ENCODE data around the gene SPAG17. TPM values are rescaled to one million over a fixed set of nuclear protein-coding genes. Genes with fewer than 3 reads are reported as not detected.

Gene SPAG17
- total RNA-seq, 1 donor from 2014 or later = 1.9 TPM

GRCh38 chr1:118159569-118159968, 25.5 kb downstream of the SPAG17 start:
- no peaks in the 10 kb centered on the region for H3K79me2 ChIP-seq (ENCODE audit: insufficient read depth, low read length)
- no peak overlapping the region for H3K27ac ChIP-seq (ENCODE audit: low read depth, low read length)
- no peak overlapping the region for H3K9ac ChIP-seq (ENCODE audit: low read length)
- no peak overlapping the region for H2AFZ ChIP-seq (ENCODE audit: low read depth, low read length)
- FAIRE-seq = peak; percentile 43
- H3K36me3 ChIP-seq (ENCODE audit: insufficient read depth, low read length) = no peaks in the 10 kb centered on the region
- no peak for DNase-seq (ENCODE audit: low read depth)
- H3K4me1 ChIP-seq (ENCODE audit: insufficient read depth, low read length) = peaks cover 5% of the 10 kb centered on the region
- H3K27me3 Mint-ChIP-seq (ENCODE audit: low read depth, unreplicated experiment) = peaks cover 2% of the 10 kb centered on the region
- H3K9me3 ChIP-seq (ENCODE audit: insufficient read depth, low read depth, low read length) = no peaks in the 10 kb centered on the region
- no peaks in the 10 kb centered on the region for H4K20me1 ChIP-seq (ENCODE audit: insufficient read depth, low read length)
- no peak for TF ChIP-seq CTCF (IDR thresholded peaks at IDR 0.05; ENCODE audit: insufficient read depth, low read depth, low read length)
- no peak for TF ChIP-seq EZH2 (IDR thresholded peaks at IDR 0.05; ENCODE audit: insufficient read depth, low read length)
- H3K27ac Mint-ChIP-seq (ENCODE audit: unreplicated experiment) = no peak overlapping the region
- no peaks in the 10 kb centered on the region for H3K9me3 Mint-ChIP-seq (ENCODE audit: unreplicated experiment)
- H3K4me2 ChIP-seq (ENCODE audit: low read length) = no peak overlapping the region
- H3K4me3 Mint-ChIP-seq (ENCODE audit: unreplicated experiment) = no peak overlapping the region
- H3K36me3 Mint-ChIP-seq (ENCODE audit: low read depth, unreplicated experiment) = no peaks in the 10 kb centered on the region
- H3K4me1 Mint-ChIP-seq (ENCODE audit: low read depth, unreplicated experiment) = peaks cover 14% of the 10 kb centered on the region
- H3K4me3 ChIP-seq (ENCODE audit: insufficient read depth, low read depth, low read length) = no peak overlapping the region
- no peaks in the 10 kb centered on the region for H3K27me3 ChIP-seq (ENCODE audit: insufficient read depth, low read length)

GRCh38 chr1:118158924-118159323, 26.1 kb downstream of the SPAG17 start:
- no peak overlapping the region for H3K9ac ChIP-seq (ENCODE audit: low read length)
- Mint-ChIP-seq H3K36me3 (ENCODE audit: low read depth, unreplicated experiment) (no peaks in the 10 kb centered on the region), H3K9me3 (ENCODE audit: unreplicated experiment) (no peaks in the 10 kb centered on the region), H3K4me1 (ENCODE audit: low read depth, unreplicated experiment) (peaks cover 14% of the 10 kb centered on the region), H3K27me3 (ENCODE audit: low read depth, unreplicated experiment) (peaks cover 2% of the 10 kb centered on the region), H3K4me3 (ENCODE audit: unreplicated experiment) (no peak overlapping the region), H3K27ac (ENCODE audit: unreplicated experiment) (peak overlapping the region; percentile 63)
- H3K36me3 ChIP-seq (ENCODE audit: insufficient read depth, low read length) = no peaks in the 10 kb centered on the region
- TF ChIP-seq CTCF (IDR thresholded peaks at IDR 0.05; ENCODE audit: insufficient read depth, low read depth, low read length) (no peak), EZH2 (IDR thresholded peaks at IDR 0.05; ENCODE audit: insufficient read depth, low read length) (no peak)
- no peaks in the 10 kb centered on the region for H3K9me3 ChIP-seq (ENCODE audit: insufficient read depth, low read depth, low read length)
- peaks cover 5% of the 10 kb centered on the region for H3K4me1 ChIP-seq (ENCODE audit: insufficient read depth, low read length)
- peak; percentile 98 for FAIRE-seq
- DNase-seq (ENCODE audit: low read depth) = peak; percentile 91
- no peaks in the 10 kb centered on the region for H3K27me3 ChIP-seq (ENCODE audit: insufficient read depth, low read length)
- H3K79me2 ChIP-seq (ENCODE audit: insufficient read depth, low read length) = no peaks in the 10 kb centered on the region
- H3K4me3 ChIP-seq (ENCODE audit: insufficient read depth, low read depth, low read length) = no peak overlapping the region
- no peak overlapping the region for H3K4me2 ChIP-seq (ENCODE audit: low read length)
- H3K27ac ChIP-seq (ENCODE audit: low read depth, low read length) = no peak overlapping the region
- H2AFZ ChIP-seq (ENCODE audit: low read depth, low read length) = no peak overlapping the region
- H4K20me1 ChIP-seq (ENCODE audit: insufficient read depth, low read length) = no peaks in the 10 kb centered on the region

GRCh38 chr1:118157506-118157905, 27.5 kb downstream of the SPAG17 start:
- FAIRE-seq (no peak), DNase-seq (ENCODE audit: low read depth) (no peak)
- Histone ChIP-seq H2AFZ (ENCODE audit: low read depth, low read length) (no peak overlapping the region), H3K9me3 (ENCODE audit: insufficient read depth, low read depth, low read length) (no peaks in the 10 kb centered on the region), H3K79me2 (ENCODE audit: insufficient read depth, low read length) (no peaks in the 10 kb centered on the region), H3K4me2 (ENCODE audit: low read length) (no peak overlapping the region), H3K4me3 (ENCODE audit: insufficient read depth, low read depth, low read length) (no peak overlapping the region), H3K27ac (ENCODE audit: low read depth, low read length) (no peak overlapping the region), H3K9ac (ENCODE audit: low read length) (no peak overlapping the region), H3K27me3 (ENCODE audit: insufficient read depth, low read length) (no peaks in the 10 kb centered on the region), H3K4me1 (ENCODE audit: insufficient read depth, low read length) (peaks cover 5% of the 10 kb centered on the region), H4K20me1 (ENCODE audit: insufficient read depth, low read length) (no peaks in the 10 kb centered on the region), H3K36me3 (ENCODE audit: insufficient read depth, low read length) (no peaks in the 10 kb centered on the region)
- peaks cover 2% of the 10 kb centered on the region for H3K27me3 Mint-ChIP-seq (ENCODE audit: low read depth, unreplicated experiment)
- H3K4me3 Mint-ChIP-seq (ENCODE audit: unreplicated experiment) = no peak overlapping the region
- H3K36me3 Mint-ChIP-seq (ENCODE audit: low read depth, unreplicated experiment) = no peaks in the 10 kb centered on the region
- no peak overlapping the region for H3K27ac Mint-ChIP-seq (ENCODE audit: unreplicated experiment)
- no peaks in the 10 kb centered on the region for H3K9me3 Mint-ChIP-seq (ENCODE audit: unreplicated experiment)
- TF ChIP-seq EZH2 (IDR thresholded peaks at IDR 0.05; ENCODE audit: insufficient read depth, low read length) (no peak), CTCF (IDR thresholded peaks at IDR 0.05; ENCODE audit: insufficient read depth, low read depth, low read length) (no peak)
- peaks cover 14% of the 10 kb centered on the region for H3K4me1 Mint-ChIP-seq (ENCODE audit: low read depth, unreplicated experiment)

Data from astrocyte (in vitro differentiated cells and primary cell).